D721Med (cell line): ENCODE results near the gene RASL11A.

Experiments
- DNase-seq: peaks from one replicate; pipeline ENCODE4 v3.0.0; 2011; ENCODE audit warnings: low spot score; ENCODE audit not compliant: insufficient read length
- FAIRE-seq: peaks from 2 replicates; lab custom pipeline; 2011; peaks lifted over from hg19 to GRCh38; lab: Jason Lieb, UNC
- CTCF ChIP-seq: IDR thresholded peaks from 2 replicates; pipeline ENCODE4 v1.5.1; 2012; ENCODE audit warnings: mild to moderate bottlenecking, control low read depth; ENCODE audit not compliant: insufficient read depth; ENCODE audit errors: missing control alignments

Gene RASL11A

GRCh38 chr13:27267596-27267995 is 3.0 kb upstream of the RASL11A start:
- DNase-seq (no peak), FAIRE-seq (no peak)
- no peak for TF ChIP-seq CTCF

GRCh38 chr13:27269114-27269665 is 1.4 kb upstream of the RASL11A start:
- DNase-seq (no peak), FAIRE-seq (no peak)
- TF ChIP-seq CTCF = no peak

- FAIRE-seq = no peak
- TF ChIP-seq CTCF = no peak
- DNase-seq = no peak
Observed at GRCh38 chr13:27271570-27272096, 1.0 kb downstream of the RASL11A start.

- TF ChIP-seq CTCF = no peak
- DNase-seq (no peak), FAIRE-seq (no peak)
Observed at GRCh38 chr13:27273658-27274425, 3.2 kb downstream of the RASL11A start.

- FAIRE-seq (no peak), DNase-seq (no peak)
- no peak for TF ChIP-seq CTCF
Observed at GRCh38 chr13:27274631-27275030, 4.0 kb downstream of the RASL11A start.

GRCh38 chr13:27276188-27276587 is 5.6 kb downstream of the RASL11A start:
- TF ChIP-seq CTCF = no peak
- DNase-seq = no peak
- FAIRE-seq = no peak

GRCh38 chr13:27279506-27279905 is 8.9 kb downstream of the RASL11A start:
- TF ChIP-seq CTCF = no peak
- FAIRE-seq = no peak
- DNase-seq = no peak
